ENCODE measurements around the gene CCSER2.
"Not testable (repeated sequence)": the region's sequence is repeated elsewhere in the genome, so short reads cannot be mapped to it uniquely, and the experiment has no call there.

Gene CCSER2

DNA sequence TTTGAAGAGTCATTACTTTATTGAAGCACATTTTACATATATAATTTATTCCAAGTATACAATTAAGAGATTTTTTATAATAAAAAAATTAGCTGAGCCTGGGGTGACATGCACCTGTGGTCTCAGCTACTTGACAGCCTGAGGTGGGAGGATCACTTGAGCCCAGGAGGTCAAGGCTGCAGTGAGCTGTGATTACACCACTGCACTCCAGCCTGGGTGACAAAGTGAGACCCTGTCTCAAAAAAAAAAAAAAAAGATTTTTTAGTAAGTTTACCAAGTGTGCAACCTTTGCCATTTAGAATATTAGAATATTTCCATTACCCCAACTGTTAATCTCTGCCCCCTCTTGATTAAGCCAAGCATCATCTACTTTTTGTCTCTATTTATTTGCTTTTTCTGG is 196.0 kb downstream of the CCSER2 start:
- no peak overlapping the region for H3K4me3 ChIP-seq (ENCODE audit: low read length)
- no peak for DNase-seq (ENCODE audit: low read depth)
- TF ChIP-seq, protein P1, sequence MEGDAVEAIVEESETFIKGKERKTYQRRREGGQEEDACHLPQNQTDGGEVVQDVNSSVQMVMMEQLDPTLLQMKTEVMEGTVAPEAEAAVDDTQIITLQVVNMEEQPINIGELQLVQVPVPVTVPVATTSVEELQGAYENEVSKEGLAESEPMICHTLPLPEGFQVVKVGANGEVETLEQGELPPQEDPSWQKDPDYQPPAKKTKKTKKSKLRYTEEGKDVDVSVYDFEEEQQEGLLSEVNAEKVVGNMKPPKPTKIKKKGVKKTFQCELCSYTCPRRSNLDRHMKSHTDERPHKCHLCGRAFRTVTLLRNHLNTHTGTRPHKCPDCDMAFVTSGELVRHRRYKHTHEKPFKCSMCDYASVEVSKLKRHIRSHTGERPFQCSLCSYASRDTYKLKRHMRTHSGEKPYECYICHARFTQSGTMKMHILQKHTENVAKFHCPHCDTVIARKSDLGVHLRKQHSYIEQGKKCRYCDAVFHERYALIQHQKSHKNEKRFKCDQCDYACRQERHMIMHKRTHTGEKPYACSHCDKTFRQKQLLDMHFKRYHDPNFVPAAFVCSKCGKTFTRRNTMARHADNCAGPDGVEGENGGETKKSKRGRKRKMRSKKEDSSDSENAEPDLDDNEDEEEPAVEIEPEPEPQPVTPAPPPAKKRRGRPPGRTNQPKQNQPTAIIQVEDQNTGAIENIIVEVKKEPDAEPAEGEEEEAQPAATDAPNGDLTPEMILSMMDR (conservative IDR thresholded peaks at IDR 0.05; ENCODE audit: low read length) = no peak

- H3K4me3 ChIP-seq (ENCODE audit: low read length) = no peak overlapping the region
- no peak for DNase-seq (ENCODE audit: low read depth)
Observed at GRCh38 chr10:84525120-84525806, 196.9 kb downstream of the CCSER2 start.

DNA sequence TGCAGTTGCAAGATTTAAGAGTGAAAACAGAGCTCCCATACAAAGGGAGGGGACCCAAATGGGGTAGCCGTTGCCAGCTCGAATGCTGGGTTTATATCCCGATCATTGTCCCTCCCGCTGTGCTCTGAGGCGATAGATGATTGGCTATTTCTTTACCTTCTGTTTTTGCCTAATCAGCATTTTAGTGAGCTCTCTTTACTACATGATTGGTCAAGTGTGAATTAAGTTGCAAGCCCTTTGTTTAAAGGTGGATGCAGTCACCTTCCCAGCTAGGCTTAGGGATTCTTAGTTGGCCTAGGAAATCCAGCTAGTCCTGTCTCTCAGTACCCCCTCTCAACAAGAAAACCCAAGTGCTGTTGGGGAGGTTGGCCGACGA is 197.4 kb downstream of the CCSER2 start:
- DNase-seq (ENCODE audit: low read depth); H3K4me3 ChIP-seq (ENCODE audit: low read length): not testable (repeated sequence)

More at GRCh38 chr10:84525120-84525806, 196.9 kb downstream of the CCSER2 start:
- TF ChIP-seq, protein P1 (conservative IDR thresholded peaks at IDR 0.05; ENCODE audit: low read length) = no peak

DNA sequence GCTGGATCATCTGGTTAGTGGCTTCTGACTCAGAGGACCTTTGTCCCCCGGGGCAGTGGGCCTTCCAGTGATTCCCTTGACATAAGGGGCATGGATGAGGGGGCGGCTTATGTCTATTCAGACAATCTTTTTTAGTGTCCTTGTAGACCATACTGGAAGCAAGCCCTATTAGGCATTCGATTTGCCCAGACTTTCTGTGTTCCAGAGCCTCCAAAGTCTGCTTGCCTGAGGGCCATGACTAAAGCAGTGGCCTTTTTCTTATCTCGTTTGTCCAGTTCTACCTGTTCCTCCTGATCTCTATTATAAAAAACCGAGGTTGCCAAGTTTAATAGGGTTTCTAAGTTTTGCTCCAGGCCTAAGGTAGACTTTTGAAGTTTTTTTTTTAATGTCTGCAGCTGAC is 199.0 kb downstream of the CCSER2 start:
- not testable (repeated sequence) for DNase-seq (ENCODE audit: low read depth); H3K4me3 ChIP-seq (ENCODE audit: low read length)

DNA sequence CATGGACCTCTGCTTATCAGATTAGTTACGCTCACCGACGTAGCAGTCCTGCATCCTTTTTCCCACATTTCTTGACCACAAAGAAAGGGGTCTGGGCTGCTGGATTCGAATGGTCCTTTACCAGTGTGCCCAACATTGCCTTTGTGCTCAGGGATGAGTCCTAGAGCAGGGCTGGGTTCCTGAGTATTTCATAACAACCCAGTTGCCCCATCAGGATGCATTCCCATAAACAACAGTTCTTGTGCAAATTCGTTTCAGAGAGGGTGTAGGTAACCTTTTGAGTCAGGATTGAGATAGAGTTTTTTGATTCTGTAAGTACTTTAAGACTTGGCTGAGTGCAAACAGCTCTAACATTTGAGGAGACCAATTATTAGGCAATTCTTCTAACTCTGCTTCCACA is 200.1 kb downstream of the CCSER2 start:
- not testable (repeated sequence) for DNase-seq (ENCODE audit: low read depth); H3K4me3 ChIP-seq (ENCODE audit: low read length)

- TF ChIP-seq, protein P1 (conservative IDR thresholded peaks at IDR 0.05; ENCODE audit: low read length) = no peak
- H3K4me3 ChIP-seq (ENCODE audit: low read length) = no peak overlapping the region
- DNase-seq (ENCODE audit: low read depth) = no peak
Observed at GRCh38 chr10:84530724-84531325, 202.4 kb downstream of the CCSER2 start.

GRCh38 chr10:84531396-84531795 is 203.0 kb downstream of the CCSER2 start:
- TF ChIP-seq, protein P1 (conservative IDR thresholded peaks at IDR 0.05; ENCODE audit: low read length) = no peak
- no peak for DNase-seq (ENCODE audit: low read depth)
- H3K4me3 ChIP-seq (ENCODE audit: low read length) = no peak overlapping the region

- H3K4me3 ChIP-seq (ENCODE audit: low read length) = no peak overlapping the region
- no peak for DNase-seq (ENCODE audit: low read depth)
- TF ChIP-seq, protein P1 (conservative IDR thresholded peaks at IDR 0.05; ENCODE audit: low read length) = peak; percentile 22; the same call in 1 of the 2 replicates
Observed at GRCh38 chr10:84534168-84534567, 205.8 kb downstream of the CCSER2 start.
